IgD-negative memory B cell (primary cell): ENCODE data around the gene LDLRAD4. TPM values are rescaled to one million over a fixed set of nuclear protein-coding genes. Genes with fewer than 3 reads are reported as not detected.

Experiments used
- H3K27ac Mint-ChIP-seq, 3 donors: one replicate each; pipeline ENCODE4 v1.8.0; 2020 to 2022; ENCODE audit warnings: mild to moderate bottlenecking in 3 of 3, mixed read lengths in 3 of 3, moderate library complexity in 1 of 3
- H3K27me3 Mint-ChIP-seq: one replicate; pipeline ENCODE4 v1.8.0; 2021; ENCODE audit warnings: mixed read lengths
- H3K36me3 Mint-ChIP-seq: one replicate; pipeline ENCODE4 v1.8.0; 2020; ENCODE audit warnings: mild to moderate bottlenecking, mixed read lengths
- H3K4me1 Mint-ChIP-seq, 3 donors: one replicate each; pipeline ENCODE4 v1.8.0; 2020 to 2022; ENCODE audit warnings: mixed read lengths in 3 of 3, mild to moderate bottlenecking in 1 of 3
- H3K4me3 Mint-ChIP-seq, 4 donors: one replicate each; pipeline ENCODE4 v1.8.0; 2020 to 2022; ENCODE audit warnings: mild to moderate bottlenecking in 4 of 4, mixed read lengths in 4 of 4, moderate library complexity in 3 of 4
- H3K9me3 Mint-ChIP-seq, 3 donors: one replicate each; pipeline ENCODE4 v1.8.0; 2020 to 2021; ENCODE audit warnings: mixed read lengths in 3 of 3, mild to moderate bottlenecking in 1 of 3
- polyA plus RNA-seq: library from polyadenylated mRNA; unstranded; fragments of 300-500 nt; fragmentation: Illumina TruSeq; gene quantifications from one replicate; pipeline ENCODE4 v1.2.3, GENCODE V29; 2021

The LDLRAD4 gene
- polyA plus RNA-seq, 1 donor from 2014 or later = 5.1 TPM

DNA sequence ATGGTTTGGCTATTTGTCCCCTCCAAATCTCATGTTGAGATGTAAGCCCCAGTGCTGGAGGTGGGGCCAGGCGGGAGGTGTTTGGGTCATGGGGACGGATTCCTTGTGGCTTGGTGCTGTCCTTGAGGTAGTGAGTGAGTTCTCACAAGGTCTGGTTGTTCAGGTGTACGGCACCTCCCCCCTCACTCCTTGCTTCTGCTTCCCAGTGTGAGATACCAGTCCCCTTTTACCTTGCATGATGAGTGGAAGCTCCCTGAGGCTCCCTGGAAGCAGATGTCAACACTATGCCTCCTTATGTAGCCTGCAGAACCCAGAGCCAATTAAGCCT is 232.6 kb downstream of the LDLRAD4 start:
- Mint-ChIP-seq H3K27ac (no peak overlapping the region), H3K27me3 (peaks cover 32% of the 10 kb centered on the region), H3K4me1 (peaks cover 9 to 14% (median 13%) of the 10 kb centered on the region in 3 donors), H3K9me3 (peaks cover 0 to 2% (median 0%) of the 10 kb centered on the region in 3 donors), H3K4me3 (no peak overlapping the region), H3K36me3 (peaks cover 3% of the 10 kb centered on the region)

DNA sequence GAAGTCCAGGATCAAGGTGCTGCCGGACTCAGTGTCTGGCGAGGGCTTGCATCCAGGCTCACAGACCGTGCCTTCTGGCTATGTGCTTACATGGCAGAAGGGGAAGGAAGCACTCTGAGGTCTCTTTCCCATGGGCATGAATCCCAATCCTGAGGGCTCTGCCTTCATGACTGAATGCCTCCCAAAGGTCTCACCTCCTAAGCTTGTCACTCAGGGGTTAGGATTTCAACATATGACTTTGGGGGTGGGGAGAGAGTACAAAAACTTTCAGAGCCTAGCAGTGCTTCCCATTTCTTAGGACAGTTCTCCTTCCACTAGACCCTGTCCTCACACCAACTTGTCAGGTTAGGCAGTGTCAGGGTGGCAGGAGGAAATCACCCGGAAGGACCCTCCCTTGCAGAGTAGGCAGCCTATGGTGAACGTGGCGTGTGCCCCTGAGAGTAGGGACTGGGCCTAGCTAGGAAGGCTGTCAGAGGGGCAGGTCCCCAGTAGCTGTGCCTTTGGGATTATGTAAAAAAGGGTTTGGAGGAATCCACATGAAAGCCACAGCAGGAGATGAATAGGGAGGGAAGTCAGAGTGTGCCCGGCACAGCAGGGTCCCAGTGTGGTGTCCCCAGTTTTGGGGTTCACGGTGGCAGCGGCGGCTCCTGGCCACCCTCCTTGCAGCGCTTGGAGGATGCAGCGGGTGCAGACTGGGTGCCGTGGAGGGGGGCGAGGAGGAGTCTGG is 233.3 kb downstream of the LDLRAD4 start:
- peaks cover 0 to 2% (median 0%) of the 10 kb centered on the region in 3 donors for H3K9me3 Mint-ChIP-seq
- peaks cover 3% of the 10 kb centered on the region for H3K36me3 Mint-ChIP-seq
- no peak overlapping the region for H3K27ac Mint-ChIP-seq
- H3K4me3 Mint-ChIP-seq = no peak overlapping the region
- peaks cover 9 to 17% (median 16%) of the 10 kb centered on the region in 3 donors for H3K4me1 Mint-ChIP-seq
- peaks cover 36% of the 10 kb centered on the region for H3K27me3 Mint-ChIP-seq

DNA sequence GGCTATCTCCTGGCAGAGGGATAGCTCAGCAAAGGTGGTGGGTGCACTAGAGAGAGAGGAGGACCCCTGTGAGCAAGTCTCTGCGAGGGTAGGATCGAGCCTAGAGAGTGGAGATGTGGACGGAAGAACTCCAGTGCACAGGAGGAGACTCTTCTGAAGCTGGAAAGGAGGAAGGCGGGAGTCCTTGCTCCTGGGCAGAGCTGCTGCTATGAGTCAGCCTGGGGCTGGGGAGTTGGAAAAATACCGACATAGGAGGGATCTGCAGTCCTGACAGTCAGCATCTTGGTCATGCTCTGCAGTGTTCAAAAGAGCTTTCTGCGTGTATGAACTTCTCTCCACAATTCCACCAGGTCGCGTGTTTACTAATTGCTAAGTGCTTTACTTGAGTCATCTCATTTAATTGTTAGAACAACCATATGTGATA is 233.8 kb downstream of the LDLRAD4 start:
- peaks cover 42% of the 10 kb centered on the region for H3K27me3 Mint-ChIP-seq
- H3K27ac Mint-ChIP-seq = no peak overlapping the region
- H3K4me1 Mint-ChIP-seq = peaks cover 8 to 16% (median 15%) of the 10 kb centered on the region in 3 donors
- H3K4me3 Mint-ChIP-seq = no peak overlapping the region
- H3K9me3 Mint-ChIP-seq = peaks cover 0 to 2% (median 0%) of the 10 kb centered on the region in 3 donors
- peaks cover 3% of the 10 kb centered on the region for H3K36me3 Mint-ChIP-seq

DNA sequence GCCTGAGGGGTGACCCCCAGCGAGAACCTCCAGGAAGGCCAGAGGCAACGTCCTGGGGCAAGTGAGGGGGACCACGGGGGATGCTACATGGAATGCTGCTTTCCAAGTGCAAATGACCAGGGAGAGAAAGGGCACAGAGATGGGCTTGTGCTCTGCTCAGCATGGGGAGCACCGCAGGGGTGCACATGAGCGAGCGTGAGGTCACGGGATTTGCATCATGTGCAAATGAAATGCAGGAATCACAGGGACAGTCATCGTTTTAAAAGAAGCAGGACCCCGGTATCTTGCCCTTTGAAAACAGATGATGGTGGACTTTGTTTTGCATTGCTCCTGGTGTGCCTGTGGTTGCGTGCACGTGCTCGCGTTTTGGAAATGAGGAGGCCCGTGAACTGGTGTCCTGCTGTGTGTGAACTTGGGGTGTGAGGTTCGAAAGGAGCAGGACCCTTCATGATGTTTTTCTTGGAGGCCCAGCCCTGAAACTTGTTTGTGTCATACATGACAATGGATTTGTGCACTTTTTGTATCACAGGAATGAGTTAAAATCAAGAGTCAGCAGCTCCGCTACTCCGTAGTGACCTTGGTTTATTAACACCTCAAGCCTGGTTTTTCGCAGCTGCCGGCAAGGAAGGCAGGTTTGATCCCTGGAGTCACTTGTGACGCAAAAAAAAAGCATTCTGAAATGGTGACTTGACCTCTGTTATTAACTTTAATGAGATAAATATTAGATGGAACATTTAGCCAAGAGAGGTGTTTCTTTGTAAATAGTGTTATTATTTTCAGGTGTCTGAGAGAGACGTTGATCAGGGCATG is 234.5 kb downstream of the LDLRAD4 start:
- Mint-ChIP-seq H3K4me1 (peaks cover 1 to 11% (median 10%) of the 10 kb centered on the region in 3 donors), H3K4me3 (no peak overlapping the region), H3K9me3 (peaks cover 0 to 2% (median 0%) of the 10 kb centered on the region in 3 donors), H3K36me3 (no peaks in the 10 kb centered on the region), H3K27me3 (peaks cover 36% of the 10 kb centered on the region), H3K27ac (peak overlapping the region in 1 of 3 donors; percentile 52)

DNA sequence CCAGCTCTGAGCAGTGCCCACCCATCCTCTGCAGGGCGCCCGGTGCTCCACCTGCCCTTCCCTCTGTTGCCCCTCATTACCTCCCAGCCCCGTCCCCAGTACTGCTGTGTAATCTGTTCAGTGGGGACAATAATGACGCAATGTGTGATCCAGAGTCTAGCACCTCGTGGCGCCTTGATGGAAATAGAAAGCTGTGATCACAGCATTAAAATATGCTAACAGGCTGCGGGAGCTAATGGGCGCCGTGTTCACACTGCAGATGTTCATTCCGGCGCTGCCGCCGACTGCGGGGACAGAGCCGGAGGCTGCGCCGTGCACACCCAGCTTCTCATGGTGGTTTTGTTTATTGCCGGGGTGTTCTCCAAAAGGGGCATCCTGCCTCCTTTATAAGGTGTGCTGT is 235.2 kb downstream of the LDLRAD4 start:
- Mint-ChIP-seq H3K27ac (no peak overlapping the region), H3K36me3 (no peaks in the 10 kb centered on the region), H3K4me1 (peaks cover 0 to 8% (median 6%) of the 10 kb centered on the region in 3 donors), H3K27me3 (peaks cover 32% of the 10 kb centered on the region), H3K4me3 (no peak overlapping the region), H3K9me3 (peaks cover 0 to 2% (median 0%) of the 10 kb centered on the region in 3 donors)

DNA sequence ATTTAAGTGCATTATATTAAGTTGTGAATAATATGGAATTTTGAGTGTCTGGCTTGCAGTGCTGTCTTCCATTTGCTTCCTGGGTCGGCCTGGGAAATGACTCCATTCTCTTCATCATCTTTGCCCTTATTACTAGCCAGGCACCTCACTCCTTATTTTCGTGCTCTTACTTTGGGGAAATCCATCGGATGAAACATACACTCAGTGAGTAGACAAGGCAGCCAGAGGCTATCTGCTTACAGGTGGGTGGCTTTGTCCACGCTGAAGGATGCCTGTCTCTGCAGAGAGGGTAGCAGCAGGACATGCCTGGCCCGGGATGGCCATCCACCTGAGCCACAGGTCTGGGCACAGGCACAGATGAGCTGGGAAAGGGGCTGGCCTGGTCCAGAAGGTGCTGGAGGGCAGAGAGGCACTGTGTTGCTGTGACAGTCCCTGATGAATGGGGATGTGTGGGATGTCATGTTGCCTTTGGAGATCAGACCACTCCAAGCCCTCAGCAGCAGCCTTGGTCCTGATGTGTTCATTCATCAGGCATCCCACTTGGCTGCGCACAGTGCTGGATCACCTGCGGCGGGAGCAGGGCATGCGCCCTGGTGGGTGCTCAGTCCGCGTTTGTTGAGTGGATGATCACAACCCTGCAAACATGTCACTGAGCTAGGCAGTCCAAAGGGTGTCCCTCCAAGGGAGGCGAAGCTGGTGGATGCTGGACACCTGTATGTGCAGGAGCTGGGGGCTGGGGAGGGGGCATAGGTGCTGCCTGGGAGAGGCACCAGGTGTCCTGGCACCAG is 236.0 kb downstream of the LDLRAD4 start:
- H3K4me1 Mint-ChIP-seq = peaks cover 0 to 8% (median 6%) of the 10 kb centered on the region in 3 donors
- peaks cover 0 to 2% (median 0%) of the 10 kb centered on the region in 3 donors for H3K9me3 Mint-ChIP-seq
- H3K27me3 Mint-ChIP-seq = peaks cover 32% of the 10 kb centered on the region
- no peak overlapping the region for H3K4me3 Mint-ChIP-seq
- no peaks in the 10 kb centered on the region for H3K36me3 Mint-ChIP-seq
- no peak overlapping the region for H3K27ac Mint-ChIP-seq

DNA sequence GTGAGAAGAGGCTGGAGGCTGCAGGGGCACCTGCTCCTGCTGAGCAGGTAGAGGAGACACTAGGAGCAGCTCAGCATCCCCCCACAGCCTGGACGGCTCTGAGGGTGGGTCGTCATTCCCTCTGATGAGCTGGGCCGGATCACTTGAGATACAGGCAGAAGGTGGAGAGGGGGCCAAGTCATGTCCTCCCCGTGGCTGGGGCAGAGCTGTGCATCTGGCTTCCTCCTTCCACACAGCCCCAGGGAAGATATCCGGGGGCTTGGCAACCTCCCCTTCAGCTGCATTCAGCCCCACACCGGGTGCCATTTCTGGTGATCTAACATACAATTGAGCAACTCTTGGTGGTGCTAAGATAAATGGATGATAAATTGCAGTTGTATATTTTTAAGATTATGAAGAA is 236.9 kb downstream of the LDLRAD4 start:
- Mint-ChIP-seq H3K27ac (no peak overlapping the region), H3K4me1 (peaks cover 0 to 8% (median 6%) of the 10 kb centered on the region in 3 donors), H3K36me3 (no peaks in the 10 kb centered on the region), H3K27me3 (peaks cover 31% of the 10 kb centered on the region), H3K9me3 (peaks cover 0 to 5% (median 0%) of the 10 kb centered on the region in 3 donors), H3K4me3 (no peak overlapping the region)

DNA sequence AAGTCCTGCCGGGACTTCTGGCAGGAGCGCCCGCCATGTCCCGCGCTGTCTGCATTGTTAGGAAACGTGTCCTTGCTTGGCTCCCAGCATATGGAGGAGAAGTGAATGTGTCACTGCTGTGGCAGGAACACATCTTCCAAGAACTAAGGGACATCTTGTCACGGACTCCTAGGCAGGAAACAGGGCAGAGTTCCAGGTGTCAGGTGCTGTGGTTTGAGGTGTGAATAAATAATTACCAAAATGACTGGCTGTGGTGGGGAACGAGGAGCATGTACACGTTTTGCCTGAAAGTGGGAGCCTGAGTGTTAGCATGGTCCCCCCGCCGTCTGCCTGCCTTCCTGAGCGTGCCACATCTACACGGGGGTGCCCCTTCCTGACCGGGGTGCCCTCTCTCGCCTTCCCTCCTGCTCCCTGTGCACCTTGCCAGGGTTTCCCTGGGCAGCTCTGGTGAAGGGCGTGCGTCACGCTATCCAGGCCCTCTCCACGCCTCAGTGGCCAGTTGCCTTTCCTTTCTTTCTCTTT is 237.5 kb downstream of the LDLRAD4 start:
- Mint-ChIP-seq H3K4me3 (no peak overlapping the region), H3K4me1 (peaks cover 0 to 9% (median 6%) of the 10 kb centered on the region in 3 donors)

DNA sequence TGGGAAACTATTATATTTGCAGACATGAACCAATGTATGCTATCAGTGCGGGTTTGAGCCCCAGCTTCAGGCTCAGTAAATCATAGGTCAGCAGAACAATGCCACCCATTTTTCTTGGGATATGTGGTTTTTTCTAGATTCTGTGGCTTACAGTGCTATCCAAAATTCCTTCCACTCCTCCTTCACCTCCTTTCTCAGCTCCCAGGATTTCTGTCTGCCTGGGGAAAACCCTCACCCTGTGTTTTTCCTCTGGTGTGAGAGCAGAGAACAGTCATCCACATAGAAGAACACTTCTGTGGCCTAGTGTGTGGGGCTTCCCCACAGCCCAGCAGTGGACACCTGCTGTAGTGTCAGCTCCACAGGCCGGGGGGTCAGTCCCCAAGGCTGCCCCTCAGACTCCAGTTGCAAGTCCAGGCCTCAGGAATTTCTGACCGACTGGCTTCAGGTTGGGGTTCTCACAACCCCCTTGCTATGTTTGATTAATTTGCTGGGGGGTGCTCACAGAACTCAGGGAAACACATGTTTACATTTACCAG is 238.2 kb downstream of the LDLRAD4 start:
- Mint-ChIP-seq H3K4me1 (peaks cover 0 to 13% (median 8%) of the 10 kb centered on the region in 3 donors), H3K27ac (peak overlapping the region in 1 of 3 donors; percentile 33), H3K4me3 (no peak overlapping the region), H3K36me3 (no peaks in the 10 kb centered on the region), H3K27me3 (peaks cover 24% of the 10 kb centered on the region), H3K9me3 (peaks cover 2 to 4% (median 3%) of the 10 kb centered on the region in 3 donors)

More for the DNA sequence above, 237.5 kb downstream of the LDLRAD4 start:
- H3K27ac Mint-ChIP-seq = no peak overlapping the region
- peaks cover 28% of the 10 kb centered on the region for H3K27me3 Mint-ChIP-seq
- no peaks in the 10 kb centered on the region for H3K36me3 Mint-ChIP-seq
- H3K9me3 Mint-ChIP-seq = peaks cover 0 to 4% (median under 1%) of the 10 kb centered on the region in 3 donors

DNA sequence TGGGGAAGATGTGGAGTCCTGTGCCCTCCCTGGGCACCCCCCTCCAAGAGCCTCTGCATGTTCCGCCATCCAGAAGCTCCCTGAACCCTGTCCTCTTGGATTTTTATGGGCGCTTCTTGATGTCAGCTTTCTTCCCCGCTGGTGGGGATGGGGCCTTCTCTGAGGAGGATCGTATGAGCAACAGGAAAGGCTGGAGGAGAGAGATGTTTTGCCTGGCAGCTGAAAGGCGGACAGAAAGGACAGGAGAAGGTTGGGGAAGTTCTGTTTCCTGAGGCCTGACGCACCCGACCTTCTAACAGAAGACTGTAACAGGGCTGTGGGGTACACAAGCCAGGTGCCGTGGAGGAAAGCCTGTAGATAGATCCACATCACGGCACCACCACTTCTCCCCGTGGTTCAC is 238.8 kb downstream of the LDLRAD4 start:
- H3K4me3 Mint-ChIP-seq = no peak overlapping the region
- H3K27me3 Mint-ChIP-seq = peaks cover 24% of the 10 kb centered on the region
- no peak overlapping the region for H3K27ac Mint-ChIP-seq
- H3K9me3 Mint-ChIP-seq = peaks cover 2 to 4% (median 3%) of the 10 kb centered on the region in 3 donors
- H3K4me1 Mint-ChIP-seq = peaks cover 0 to 13% (median 8%) of the 10 kb centered on the region in 3 donors
- no peaks in the 10 kb centered on the region for H3K36me3 Mint-ChIP-seq

DNA sequence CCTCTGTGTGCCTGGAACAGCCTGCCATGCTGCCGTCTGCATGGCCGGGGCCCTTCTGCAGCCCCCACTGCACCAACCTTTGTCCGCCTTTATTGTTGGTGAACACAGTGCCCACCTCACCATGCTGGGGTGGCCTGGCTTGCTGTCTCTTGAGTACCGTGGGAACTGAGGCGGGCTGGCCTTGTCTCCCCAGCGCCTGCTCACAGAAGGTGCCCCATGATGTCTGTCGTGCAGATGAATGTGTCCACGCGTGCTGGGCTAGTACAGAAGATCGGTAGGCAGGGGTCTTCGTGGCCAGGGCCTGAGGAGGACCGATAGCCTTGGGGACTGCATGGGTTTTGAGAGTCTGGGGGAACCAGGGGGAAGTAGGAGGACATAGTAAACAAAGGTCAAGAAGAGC is 242.4 kb downstream of the LDLRAD4 start:
- Mint-ChIP-seq H3K4me3 (no peak overlapping the region), H3K4me1 (peaks cover 18 to 34% (median 28%) of the 10 kb centered on the region in 3 donors), H3K36me3 (no peaks in the 10 kb centered on the region), H3K27ac (no peak overlapping the region), H3K27me3 (peaks cover 13% of the 10 kb centered on the region), H3K9me3 (peaks cover 2 to 4% (median 3%) of the 10 kb centered on the region in 3 donors)

DNA sequence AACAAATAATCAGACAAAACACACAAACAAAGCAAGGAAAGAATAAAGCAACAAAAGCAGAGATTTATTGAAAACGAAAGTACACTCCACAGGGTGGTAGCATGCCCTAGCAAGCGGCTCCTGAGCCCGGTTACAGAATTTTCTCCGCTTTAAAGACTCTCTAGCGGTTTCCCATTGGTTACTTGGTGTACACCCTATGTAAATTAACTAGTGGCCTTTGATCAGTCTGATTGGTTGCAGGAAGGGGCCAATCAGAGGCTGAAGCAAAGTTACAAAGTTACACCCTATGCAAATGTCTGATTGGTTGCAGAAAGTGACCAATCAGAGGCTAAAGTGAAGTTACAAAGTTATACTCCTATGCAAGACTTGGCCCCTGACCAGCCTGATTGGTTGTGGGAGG is 242.9 kb downstream of the LDLRAD4 start:
- H3K4me1 Mint-ChIP-seq = peaks cover 15 to 32% (median 29%) of the 10 kb centered on the region in 3 donors
- peaks cover 8% of the 10 kb centered on the region for H3K27me3 Mint-ChIP-seq
- H3K9me3 Mint-ChIP-seq = peaks cover 2 to 4% (median 3%) of the 10 kb centered on the region in 3 donors
- H3K27ac Mint-ChIP-seq = no peak overlapping the region
- H3K4me3 Mint-ChIP-seq = no peak overlapping the region
- peaks cover 1% of the 10 kb centered on the region for H3K36me3 Mint-ChIP-seq

DNA sequence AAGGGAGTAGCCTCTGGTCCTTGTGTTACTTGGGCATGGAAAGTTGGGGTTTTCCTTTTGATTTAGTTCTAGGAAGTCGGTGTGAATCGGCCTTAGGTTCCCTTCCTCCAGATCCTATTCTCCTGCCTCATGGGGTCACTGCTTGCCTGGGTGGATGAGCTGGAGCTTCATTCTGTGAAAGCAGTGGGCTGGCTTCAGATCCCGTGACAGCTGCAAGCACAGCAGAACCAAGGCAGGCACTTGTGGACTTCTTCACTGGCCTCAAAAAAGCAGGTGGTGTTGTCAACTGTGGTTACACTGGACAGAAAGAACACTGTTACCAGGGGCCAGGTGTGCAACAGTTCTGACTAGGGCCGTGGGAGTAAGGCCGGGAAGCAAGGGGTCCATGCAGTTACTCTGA is 243.4 kb downstream of the LDLRAD4 start:
- H3K27ac Mint-ChIP-seq = no peak overlapping the region
- H3K4me1 Mint-ChIP-seq = peaks cover 15 to 34% (median 31%) of the 10 kb centered on the region in 3 donors

DNA sequence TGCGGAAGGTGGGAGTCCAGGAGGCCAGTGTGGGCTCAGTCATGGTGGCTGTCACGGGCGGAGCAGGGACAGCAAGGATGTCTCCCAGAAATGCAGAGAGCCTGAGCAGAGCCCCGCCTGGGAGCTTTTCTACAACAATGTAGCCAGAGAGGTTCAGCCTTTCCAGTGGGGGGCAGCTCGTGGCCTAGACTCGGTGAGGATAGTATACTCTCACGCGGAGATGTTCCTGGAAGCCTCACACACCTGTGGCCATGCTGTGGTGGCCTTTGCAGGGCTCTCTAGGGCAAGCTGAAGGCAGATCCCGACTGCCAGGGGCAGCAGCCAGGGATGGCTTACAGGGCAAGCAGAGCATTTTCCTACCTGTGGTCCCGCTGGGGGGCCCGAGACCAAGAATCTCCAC is 244.1 kb downstream of the LDLRAD4 start:
- Mint-ChIP-seq H3K4me1 (peaks cover 15 to 34% (median 31%) of the 10 kb centered on the region in 3 donors), H3K4me3 (peak overlapping the region in 1 of 4 donors; percentile 33), H3K36me3 (peaks cover 2% of the 10 kb centered on the region), H3K27me3 (no peaks in the 10 kb centered on the region), H3K9me3 (peaks cover 2 to 4% (median 3%) of the 10 kb centered on the region in 3 donors), H3K27ac (no peak overlapping the region)

More for the DNA sequence above, 243.4 kb downstream of the LDLRAD4 start:
- H3K9me3 Mint-ChIP-seq = peaks cover 2 to 4% (median 3%) of the 10 kb centered on the region in 3 donors
- H3K4me3 Mint-ChIP-seq = peak overlapping the region in 2 of 4 donors; percentile 33 to 59
- H3K36me3 Mint-ChIP-seq = peaks cover 2% of the 10 kb centered on the region
- H3K27me3 Mint-ChIP-seq = peaks cover 5% of the 10 kb centered on the region
